OCI-LY7 (cell line): ENCODE results near the gene CHRNG. TPM values are rescaled to one million over a fixed set of nuclear protein-coding genes. Genes with fewer than 3 reads are reported as not detected.

Source experiments
- total RNA-seq, 2 experiments: library from RNA; depleted of rRNA in 1 of 2; stranded (reverse); fragments of >200 nt in 1 of 2; shearing (Covaris generic) in 1 of 2; gene quantifications; 2 replicates each; pipeline ENCODE4 v1.2.3, GENCODE V29; 2014 to 2022

CHRNG gene
- total RNA-seq, 2 experiments from 2014 or later = not detected

Other genes with a start within 250 kb of the CHRNG start
- not detected in 2 replicates for gene ALPP, start 160.9 kb upstream of the CHRNG start, total RNA-seq (2014; rRNA removed; shearing (Covaris generic))
- gene ALPP, start 160.9 kb upstream of the CHRNG start, total RNA-seq (2022) = not detected in 2 replicates
- gene ALPG, start 132.8 kb upstream of the CHRNG start, total RNA-seq (2014; rRNA removed; shearing (Covaris generic)) = not detected in 2 replicates
- not detected in 2 replicates for gene ALPG, start 132.8 kb upstream of the CHRNG start, total RNA-seq (2022)
- not detected in 2 replicates for gene ALPI, start 83.5 kb upstream of the CHRNG start, total RNA-seq (2014; rRNA removed; shearing (Covaris generic))
- gene ALPI, start 83.5 kb upstream of the CHRNG start, total RNA-seq (2022) = not detected in 2 replicates
- gene ECEL1, start 51.9 kb upstream of the CHRNG start, total RNA-seq (2014; rRNA removed; shearing (Covaris generic)) = not detected in 2 replicates
- not detected in 2 replicates for gene ECEL1, start 51.9 kb upstream of the CHRNG start, total RNA-seq (2022)
- gene PRSS56, start 19.3 kb upstream of the CHRNG start, total RNA-seq (2014; rRNA removed; shearing (Covaris generic)) = not detected in 2 replicates
- not detected in 2 replicates for gene PRSS56, start 19.3 kb upstream of the CHRNG start, total RNA-seq (2022)
- not detected in 2 replicates for gene CHRND, start 13.5 kb upstream of the CHRNG start, total RNA-seq (2014; rRNA removed; shearing (Covaris generic))
- gene CHRND, start 13.5 kb upstream of the CHRNG start, total RNA-seq (2022) = not detected in 2 replicates
- gene TIGD1, start 10.9 kb downstream of the CHRNG start, total RNA-seq (2014; rRNA removed; shearing (Covaris generic)) = 21.0 and 27.8 TPM in 2 replicates
- gene TIGD1, start 10.9 kb downstream of the CHRNG start, total RNA-seq (2022) = 18.5 and 21.1 TPM in 2 replicates
- 59.9 and 61.6 TPM in 2 replicates for gene EIF4E2, start 11.0 kb downstream of the CHRNG start, total RNA-seq (2014; rRNA removed; shearing (Covaris generic))
- gene EIF4E2, start 11.0 kb downstream of the CHRNG start, total RNA-seq (2022) = 73.7 and 76.3 TPM in 2 replicates
- 1.4 TPM in 1 of 2 replicates, not detected in the other for gene EFHD1, start 93.9 kb downstream of the CHRNG start, total RNA-seq (2014; rRNA removed; shearing (Covaris generic))
- gene EFHD1, start 93.9 kb downstream of the CHRNG start, total RNA-seq (2022) = not detected in 2 replicates
- gene GIGYF2, start 157.6 kb downstream of the CHRNG start, total RNA-seq (2014; rRNA removed; shearing (Covaris generic)) = 39.1 and 50.5 TPM in 2 replicates
- 60.9 and 64.8 TPM in 2 replicates for gene GIGYF2, start 157.6 kb downstream of the CHRNG start, total RNA-seq (2022)
- not detected in 2 replicates for gene KCNJ13, start 236.9 kb downstream of the CHRNG start, total RNA-seq (2014; rRNA removed; shearing (Covaris generic))
- not detected in 2 replicates for gene KCNJ13, start 236.9 kb downstream of the CHRNG start, total RNA-seq (2022)